Natural killer cell (primary cell): ENCODE data around the gene WDR45. TPM values are rescaled to one million over a fixed set of nuclear protein-coding genes. Genes with fewer than 3 reads are reported as not detected.
A peak's percentile ranks its signal among the peaks of the same experiment; 100 is the strongest.
"Not testable (repeated sequence)": the region's sequence is repeated elsewhere in the genome, so short reads cannot be mapped to it uniquely, and the experiment has no call there.

ENCODE experiments used
- ATAC-seq, 3 donors: fragments of 150-1000 bp in 2 of 3; fragments of 200-7000 bp in 1 of 3; cut with Tn5 transposase; 1 replicate in 1 of 3; 2 replicates in 2 of 3; pipeline ENCODE4 v1.10.0; 2021; ENCODE audit warnings: mild to moderate bottlenecking in 2 of 3, moderate library complexity in 2 of 3
- DNase-seq, 2 donors: peaks; one replicate each; pipeline versions ENCODE4 v3.0.0 to v3.0.0-alpha.2; 2013 to 2021; ENCODE audit warnings: mixed read lengths in 1 of 2
- H3K27ac ChIP-seq: one replicate; pipeline ENCODE4 v1.5.1; 2013; ENCODE audit warnings: mild to moderate bottlenecking, low read length
- H3K27me3 ChIP-seq: one replicate; pipeline ENCODE4 v1.6.1; 2013; ENCODE audit warnings: low read length; ENCODE audit not compliant: control insufficient read depth, insufficient read depth
- H3K36me3 ChIP-seq: one replicate; pipeline ENCODE4 v1.6.1; 2013; ENCODE audit warnings: low read length; ENCODE audit not compliant: control insufficient read depth, insufficient read depth
- H3K4me1 ChIP-seq: one replicate; pipeline ENCODE4 v1.6.1; 2013; ENCODE audit warnings: low read length; ENCODE audit not compliant: control insufficient read depth, insufficient read depth
- H3K4me3 ChIP-seq: one replicate; pipeline ENCODE4 v1.5.1; 2013; ENCODE audit warnings: low read length
- H3K9me3 ChIP-seq: one replicate; pipeline ENCODE4 v1.6.1; 2013; ENCODE audit warnings: low read length; ENCODE audit not compliant: control insufficient read depth, insufficient read depth
- H3K27ac Mint-ChIP-seq, 2 donors: one replicate each; pipeline ENCODE4 v1.8.0; 2022; ENCODE audit warnings: mild to moderate bottlenecking in 2 of 2, mixed read lengths in 2 of 2, moderate library complexity in 1 of 2
- H3K27me3 Mint-ChIP-seq, 2 donors: one replicate each; pipeline ENCODE4 v1.8.0; 2022; ENCODE audit warnings: low read depth in 2 of 2, mixed read lengths in 2 of 2
- H3K36me3 Mint-ChIP-seq: one replicate; pipeline ENCODE4 v1.8.0; 2022; ENCODE audit warnings: mixed read lengths
- H3K4me1 Mint-ChIP-seq, 2 donors: one replicate each; pipeline ENCODE4 v1.8.0; 2022; ENCODE audit warnings: mixed read lengths in 2 of 2
- H3K4me3 Mint-ChIP-seq: one replicate; pipeline ENCODE4 v1.8.0; 2022; ENCODE audit warnings: mild to moderate bottlenecking, moderate library complexity, mixed read lengths
- H3K9me3 Mint-ChIP-seq, 2 donors: one replicate each; pipeline ENCODE4 v1.8.0; 2022; ENCODE audit warnings: mixed read lengths in 2 of 2
- CTCF ChIP-seq: fragments of 200-600 bp; IDR thresholded peaks from one replicate; pipeline ENCODE4 v1.8.0; 2022; ENCODE audit warnings: antibody characterized with exemption
- WGBS: methylation state at CpG from one replicate; pipeline ENCODE4 v1.1.7; 2013; ENCODE audit warnings: missing lambda C conversion rate; ENCODE audit not compliant: insufficient coverage; 5-methylcytosine and 5-hydroxymethylcytosine counted together
- intact Hi-C: fragments of 100-400 bp; cut with micrococcal nuclease; formaldehyde crosslinking; loops from one replicate; pipeline ENCODE4 v1.14.2; 2022
- total RNA-seq, 4 donors: library from RNA; stranded (reverse); fragments of 120-200 nt in 1 of 4; gene quantifications; one replicate each; pipeline versions ENCODE4 v1.2.3 to v1.2.4, GENCODE V29; 2013 to 2022

The WDR45 gene
- 100 to 1,000 TPM; 116 to 142 (median 134) TPM for total RNA-seq
- 60.7 TPM for total RNA-seq (2013)

- Mint-ChIP-seq H3K4me1 (peaks cover 7 to 14% of the 10 kb centered on the region in 2 donors), H3K4me3 (peak within 1 kb of the TSS; percentile 91), H3K27me3 (no peaks in the 10 kb centered on the region), H3K27ac (peak within 1 kb of the TSS; percentile 90 to 99), H3K36me3 (no peaks in the 10 kb centered on the region), H3K9me3 (no peaks in the 10 kb centered on the region)
- no peak for TF ChIP-seq CTCF
- DNase-seq = peak; percentile 64 to 84
- peaks cover 11% of the 10 kb centered on the region for H3K4me1 ChIP-seq
- whole genome bisulfite sequencing = under 1% methylated on average over 53 of the region's 55 CpGs
- no peaks in the 10 kb centered on the region for H3K9me3 ChIP-seq
- H3K27me3 ChIP-seq = no peaks in the 10 kb centered on the region
- ATAC-seq = peak; percentile 80 to 90 (median 83)
- H3K36me3 ChIP-seq = peaks cover 8% of the 10 kb centered on the region
- intact Hi-C loops = no loop called here
- H3K27ac ChIP-seq = peak within 1 kb of the TSS; percentile 96
- H3K4me3 ChIP-seq = peak within 1 kb of the TSS; percentile 82
Measured at GRCh38 chrX:49079489-49080428, at the start of gene WDR45. Gene WDR45 (minus strand): TSS chrX:49079887. CDS start chrX:49078095, 1,792 bp downstream.

GRCh38 chrX:49129427-49129826 is 49.7 kb upstream of the WDR45 start:
- Mint-ChIP-seq H3K4me1 (no peaks in the 10 kb centered on the region), H3K27ac (no peak overlapping the region), H3K27me3 (no peaks in the 10 kb centered on the region), H3K36me3 (no peaks in the 10 kb centered on the region), H3K4me3 (no peak overlapping the region), H3K9me3 (no peaks in the 10 kb centered on the region)
- no peak for TF ChIP-seq CTCF
- Histone ChIP-seq H3K4me1 (no peaks in the 10 kb centered on the region), H3K27me3 (no peaks in the 10 kb centered on the region), H3K27ac (no peak overlapping the region), H3K4me3 (no peak overlapping the region), H3K9me3 (no peaks in the 10 kb centered on the region), H3K36me3 (no peaks in the 10 kb centered on the region)
- WGBS = 29% methylated on average over 4 of the region's 4 CpGs
- intact Hi-C loops = no loop called here
- ATAC-seq (no peak), DNase-seq (no peak)

GRCh38 chrX:49127742-49128258 is 48.1 kb upstream of the WDR45 start:
- H3K4me1 Mint-ChIP-seq, H3K9me3 ChIP-seq, H3K36me3 ChIP-seq, H3K36me3 Mint-ChIP-seq, H3K4me3 Mint-ChIP-seq, H3K27ac ChIP-seq, ATAC-seq, H3K27me3 ChIP-seq, H3K27ac Mint-ChIP-seq, H3K27me3 Mint-ChIP-seq, H3K9me3 Mint-ChIP-seq, intact Hi-C loops, DNase-seq, H3K4me3 ChIP-seq: not testable (repeated sequence)
- WGBS = 40% methylated on average over 6 of the region's 13 CpGs
- H3K4me1 ChIP-seq = peaks cover 10% of the 10 kb centered on the region

- DNase-seq = no peak
- no peaks in the 10 kb centered on the region for H3K9me3 ChIP-seq
- no peak overlapping the region for H3K27ac ChIP-seq
- Mint-ChIP-seq H3K4me3 (peak overlapping the region; percentile 93), H3K27ac (peak overlapping the region; percentile 90 to 98), H3K27me3 (no peaks in the 10 kb centered on the region), H3K36me3 (no peaks in the 10 kb centered on the region), H3K4me1 (peaks cover 7 to 29% of the 10 kb centered on the region in 2 donors), H3K9me3 (no peaks in the 10 kb centered on the region)
- 95% methylated on average over 5 of the region's 5 CpGs for WGBS
- H3K36me3 ChIP-seq = peaks cover 13% of the 10 kb centered on the region
- H3K4me3 ChIP-seq = no peak overlapping the region
- peaks cover 23% of the 10 kb centered on the region for H3K4me1 ChIP-seq
- no peak for TF ChIP-seq CTCF
- no peak for ATAC-seq
- intact Hi-C loops = loop anchor here (2.0 kb wide), 1 partner anchor 44 kb away; no protein-coding TSS in a partner anchor
- no peaks in the 10 kb centered on the region for H3K27me3 ChIP-seq
Measured at GRCh38 chrX:49122499-49122898, 42.8 kb upstream of the WDR45 start.
